SW480 (cell line): ENCODE measurements around the gene TEAD1.

Experiments used
- DNase-seq: peaks from one replicate; pipeline ENCODE4 v3.0.0-alpha.2; 2016; ENCODE audit warnings: low spot score

The TEAD1 gene

GRCh38 chr11:12789596-12790215 is 115.5 kb downstream of the TEAD1 start:
- DNase-seq, result no peak

- no peak for DNase-seq
Observed at GRCh38 chr11:12790861-12791616, 116.8 kb downstream of the TEAD1 start.

- DNase-seq, result no peak
Observed at GRCh38 chr11:12792018-12792417, 117.8 kb downstream of the TEAD1 start.

- no peak for DNase-seq
Observed at GRCh38 chr11:12792590-12792989, 118.4 kb downstream of the TEAD1 start.

GRCh38 chr11:12793065-12793464 is 118.8 kb downstream of the TEAD1 start:
- DNase-seq, result no peak

- no peak for DNase-seq
Observed at GRCh38 chr11:12793506-12793905, 119.3 kb downstream of the TEAD1 start.

GRCh38 chr11:12794576-12795230 is 120.5 kb downstream of the TEAD1 start:
- no peak for DNase-seq

GRCh38 chr11:12797996-12798395 is 123.8 kb downstream of the TEAD1 start:
- DNase-seq, result no peak

- DNase-seq, result no peak
Observed at GRCh38 chr11:12798609-12799011, 124.4 kb downstream of the TEAD1 start.

- DNase-seq, result no peak
Observed at GRCh38 chr11:12799334-12799835, 125.2 kb downstream of the TEAD1 start.

- peak; percentile 81 for DNase-seq
Observed at GRCh38 chr11:12800032-12800671, 125.9 kb downstream of the TEAD1 start.

GRCh38 chr11:12800871-12801270 is 126.7 kb downstream of the TEAD1 start:
- DNase-seq, result no peak

- DNase-seq, result no peak
Observed at GRCh38 chr11:12801976-12802375, 127.8 kb downstream of the TEAD1 start.

GRCh38 chr11:12802418-12803085 is 128.3 kb downstream of the TEAD1 start:
- DNase-seq, result peak; percentile 99

GRCh38 chr11:12803086-12803826 is 129.0 kb downstream of the TEAD1 start:
- DNase-seq, result no peak

GRCh38 chr11:12806113-12806512 is 131.9 kb downstream of the TEAD1 start:
- no peak for DNase-seq

- DNase-seq, result peak; percentile 70
Observed at GRCh38 chr11:12807621-12808020, 133.4 kb downstream of the TEAD1 start.

GRCh38 chr11:12808519-12808918 is 134.3 kb downstream of the TEAD1 start:
- DNase-seq, result no peak

GRCh38 chr11:12809364-12809763 is 135.1 kb downstream of the TEAD1 start:
- no peak for DNase-seq

GRCh38 chr11:12809864-12810567 is 135.8 kb downstream of the TEAD1 start:
- no peak for DNase-seq

- DNase-seq, result no peak
Observed at GRCh38 chr11:12810568-12810894, 136.3 kb downstream of the TEAD1 start.
